GM10266 (cell line): ENCODE data around the gene UQCRQ.

ENCODE experiments used
- DNase-seq: peaks from one replicate; pipeline ENCODE4 v3.0.0; 2012; ENCODE audit errors: extremely low spot score
- CTCF ChIP-seq: IDR thresholded peaks from 2 replicates; pipeline ENCODE4 v1.5.1; 2012; ENCODE audit warnings: mild to moderate bottlenecking, low read depth; ENCODE audit not compliant: control insufficient read depth, insufficient read depth; ENCODE audit errors: missing control alignments

UQCRQ gene

GRCh38 chr5:132827943-132828673 lies 38.3 kb upstream of the UQCRQ start:
- TF ChIP-seq CTCF, result no peak
- DNase-seq, result no peak

GRCh38 chr5:132828846-132829494 lies 37.5 kb upstream of the UQCRQ start:
- no peak for TF ChIP-seq CTCF
- DNase-seq, result no peak

GRCh38 chr5:132829742-132830435 lies 36.6 kb upstream of the UQCRQ start:
- TF ChIP-seq CTCF, result peak; percentile 91
- DNase-seq, result peak; percentile 95

GRCh38 chr5:132830436-132831094 lies 35.9 kb upstream of the UQCRQ start, which contains the start of gene SHROOM1:
Gene SHROOM1 (minus strand): TSS chr5:132830647. CDS start chr5:132826140, 4,507 bp downstream.
- peak; percentile 90 for DNase-seq
- TF ChIP-seq CTCF, result no peak

- no peak for DNase-seq
Measured at GRCh38 chr5:132831095-132831860, 35.2 kb upstream of the UQCRQ start.

More at GRCh38 chr5:132831095-132831860, 35.2 kb upstream of the UQCRQ start:
- no peak for TF ChIP-seq CTCF
